Thyroid gland (tissue), 4 donors: ENCODE results near the gene NYAP2. TPM values are rescaled to one million over a fixed set of nuclear protein-coding genes. Genes with fewer than 3 reads are reported as not detected.

Experiments used
- DNase-seq, 2 donors: peaks; one replicate each; pipeline ENCODE4 v3.0.0-alpha.2; 2019
- H3K27ac ChIP-seq, 3 donors: fragments of 200-600 bp; sonication (generic); 1 replicate in 2 of 3; 2 replicates in 1 of 3; pipeline ENCODE4 v1.5.1; 2016 to 2019; ENCODE audit warnings: mild to moderate bottlenecking in 1 of 3, moderate library complexity in 1 of 3
- H3K27me3 ChIP-seq: fragments of 200-600 bp; sonication (generic); one replicate; pipeline ENCODE4 v1.5.1; 2019
- H3K36me3 ChIP-seq, 2 donors: fragments of 200-600 bp; sonication (generic); one replicate each; pipeline ENCODE4 v1.5.1; 2016 to 2019
- H3K4me1 ChIP-seq, 2 donors: fragments of 200-600 bp; sonication (generic); one replicate each; pipeline ENCODE4 v1.5.1; 2017 to 2019
- H3K4me3 ChIP-seq, 3 donors: fragments of 200-600 bp; sonication (generic); replicated peaks in 1 of 3; 1 replicate in 2 of 3; 2 replicates in 1 of 3; pipeline ENCODE4 v1.5.1; 2016; ENCODE audit warnings: mild to moderate bottlenecking in 1 of 3
- H3K9me3 ChIP-seq: fragments of 200-600 bp; sonication (generic); one replicate; pipeline ENCODE4 v1.5.1; 2017
- POLR2A ChIP-seq, 2 donors: fragments of 450-650 bp; IDR thresholded peaks; one replicate each; pipeline ENCODE4 v1.6.1; 2017; ENCODE audit warnings: antibody characterized with exemption in 2 of 2, mild to moderate bottlenecking in 2 of 2, moderate library complexity in 1 of 2
- WGBS, 2 donors: methylation state at CpG; one replicate each; pipeline ENCODE4 v1.1.5; 2017; 5-methylcytosine and 5-hydroxymethylcytosine counted together
- intact Hi-C: fragments of 100-400 bp; cut with DNase I; formaldehyde crosslinking; loops from one replicate; pipeline ENCODE4 v1.15.1; 2023
- small RNA-seq: library from RNA; depleted of rRNA; stranded (forward); fragments of <200 nt; gene quantifications from one replicate; pipeline ENCODE3, GENCODE V24; 2016
- total RNA-seq, 4 donors: library from RNA; depleted of rRNA; stranded (reverse); fragments of >200 nt; gene quantifications; one replicate each; pipeline ENCODE4 v1.2.3, GENCODE V29; 2016
- TF ChIP-seq, protein P1 (sequence below), 6 experiments: fragments of 200-600 bp in 3 of 6; fragments of 450-650 bp in 3 of 6; sonication (generic) in 3 of 6; IDR thresholded peaks; one replicate each; pipeline ENCODE4 v1.5.1; 2016 to 2019; ENCODE audit warnings: antibody characterized with exemption in 6 of 6, mild to moderate bottlenecking in 2 of 6, inconsistent platforms in 1 of 6, moderate library complexity in 1 of 6

NYAP2 gene
- total RNA-seq, 4 donors from 2014 or later, result not detected

DNA sequence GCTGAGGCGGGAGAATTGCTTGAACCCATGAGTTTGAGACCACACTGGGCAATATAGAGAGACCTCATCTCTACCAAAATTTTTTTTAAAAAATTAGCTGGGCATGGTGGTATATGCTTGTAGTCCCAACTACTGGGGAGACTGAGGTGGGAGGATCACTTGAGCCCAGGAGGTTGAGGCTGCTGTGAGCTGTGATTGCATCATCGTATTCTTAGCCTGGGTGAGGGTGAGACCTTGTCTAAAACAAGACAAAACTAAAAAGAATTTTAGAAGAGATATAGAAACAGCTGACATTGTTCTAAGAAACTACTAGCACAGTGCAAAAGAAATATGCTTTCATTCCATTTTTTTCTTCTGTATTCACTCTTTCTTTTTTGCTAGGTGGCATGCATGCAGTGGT is 298.4 kb downstream of the NYAP2 start:
- H3K9me3 ChIP-seq, result no peaks in the 10 kb centered on the region
- no peak for DNase-seq
- no peaks in the 10 kb centered on the region for H3K36me3 ChIP-seq
- 92 to 96% methylated on average over 2 of the region's 2 CpGs for WGBS, 2 donors
- H3K4me1 ChIP-seq, result no peaks in the 10 kb centered on the region
- no peak overlapping the region for H3K4me3 ChIP-seq
- TF ChIP-seq, protein P1, sequence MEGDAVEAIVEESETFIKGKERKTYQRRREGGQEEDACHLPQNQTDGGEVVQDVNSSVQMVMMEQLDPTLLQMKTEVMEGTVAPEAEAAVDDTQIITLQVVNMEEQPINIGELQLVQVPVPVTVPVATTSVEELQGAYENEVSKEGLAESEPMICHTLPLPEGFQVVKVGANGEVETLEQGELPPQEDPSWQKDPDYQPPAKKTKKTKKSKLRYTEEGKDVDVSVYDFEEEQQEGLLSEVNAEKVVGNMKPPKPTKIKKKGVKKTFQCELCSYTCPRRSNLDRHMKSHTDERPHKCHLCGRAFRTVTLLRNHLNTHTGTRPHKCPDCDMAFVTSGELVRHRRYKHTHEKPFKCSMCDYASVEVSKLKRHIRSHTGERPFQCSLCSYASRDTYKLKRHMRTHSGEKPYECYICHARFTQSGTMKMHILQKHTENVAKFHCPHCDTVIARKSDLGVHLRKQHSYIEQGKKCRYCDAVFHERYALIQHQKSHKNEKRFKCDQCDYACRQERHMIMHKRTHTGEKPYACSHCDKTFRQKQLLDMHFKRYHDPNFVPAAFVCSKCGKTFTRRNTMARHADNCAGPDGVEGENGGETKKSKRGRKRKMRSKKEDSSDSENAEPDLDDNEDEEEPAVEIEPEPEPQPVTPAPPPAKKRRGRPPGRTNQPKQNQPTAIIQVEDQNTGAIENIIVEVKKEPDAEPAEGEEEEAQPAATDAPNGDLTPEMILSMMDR (IDR thresholded peaks at IDR 0.05), result no peak
- TF ChIP-seq POLR2A (IDR thresholded peaks at IDR 0.05), result no peak
- intact Hi-C loops, result no loop called here
- H3K27me3 ChIP-seq, result no peaks in the 10 kb centered on the region
- H3K27ac ChIP-seq, result no peak overlapping the region

Small RNAs within 50 kb of the gene (small RNA-seq; reads per million reads assigned to genes)
- not detected for gene AC016717.1
